HG03045 (cell line): ENCODE measurements around the gene TSPAN8.
"Not testable (repeated sequence)": the region's sequence is repeated elsewhere in the genome, so short reads cannot be mapped to it uniquely, and the experiment has no call there.

Source experiments
- ATAC-seq: cut with Tn5 transposase; IDR thresholded peaks from one replicate; pipeline ENCODE4 v1.9.1; 2021; ENCODE audit warnings: mild to moderate bottlenecking, moderate library complexity; ENCODE audit not compliant: unreplicated experiment

Gene TSPAN8

DNA sequence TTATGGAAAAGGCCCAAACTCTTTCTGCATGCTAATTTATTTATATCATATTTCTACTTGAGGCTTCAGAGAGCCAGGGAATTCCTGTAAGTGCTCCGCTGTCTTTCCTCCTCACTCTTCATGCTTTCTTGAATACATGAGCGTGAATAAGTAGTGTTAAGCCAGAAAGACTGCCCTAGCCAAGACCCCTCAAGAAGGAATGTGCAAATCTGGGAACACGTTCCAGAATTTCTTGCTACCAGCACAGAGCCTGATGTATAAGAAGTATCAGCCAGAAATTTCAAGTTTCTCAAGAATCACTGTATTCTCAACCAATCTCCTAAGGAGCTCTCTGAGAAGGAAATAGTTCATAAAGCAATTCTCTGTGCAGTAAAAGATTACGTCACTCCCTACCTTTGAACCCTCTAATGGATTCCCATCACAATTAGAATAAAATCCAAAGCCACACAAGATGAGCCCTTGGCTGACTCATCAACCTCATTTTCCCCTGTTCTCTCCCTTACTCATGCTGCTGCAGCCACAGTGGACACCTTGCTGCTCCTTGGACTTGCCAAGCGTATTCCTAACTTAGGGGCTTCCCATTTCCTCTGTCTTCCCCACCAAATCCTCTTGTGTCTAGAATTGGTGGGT is 6.9 kb upstream of the TSPAN8 start:
- ATAC-seq = no peak

DNA sequence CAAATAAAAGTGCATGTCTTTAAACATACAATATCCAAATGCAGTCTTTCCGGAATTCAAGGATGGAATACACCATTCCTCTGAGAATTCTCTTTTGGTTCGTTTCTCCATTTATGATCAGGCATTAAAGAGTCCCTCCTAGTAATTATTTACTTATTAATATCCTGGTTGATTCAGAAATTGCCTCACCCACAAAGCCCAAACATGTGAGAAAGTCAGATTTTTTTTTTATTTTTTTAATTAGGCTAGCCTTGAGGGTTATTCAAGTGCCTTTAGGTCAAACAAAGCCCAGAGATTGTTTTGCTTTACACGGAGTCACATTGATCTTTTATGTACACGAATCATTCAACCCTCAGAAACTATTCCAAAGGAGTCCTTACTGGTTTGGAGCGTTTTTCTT is 6.4 kb upstream of the TSPAN8 start:
- no peak for ATAC-seq

DNA sequence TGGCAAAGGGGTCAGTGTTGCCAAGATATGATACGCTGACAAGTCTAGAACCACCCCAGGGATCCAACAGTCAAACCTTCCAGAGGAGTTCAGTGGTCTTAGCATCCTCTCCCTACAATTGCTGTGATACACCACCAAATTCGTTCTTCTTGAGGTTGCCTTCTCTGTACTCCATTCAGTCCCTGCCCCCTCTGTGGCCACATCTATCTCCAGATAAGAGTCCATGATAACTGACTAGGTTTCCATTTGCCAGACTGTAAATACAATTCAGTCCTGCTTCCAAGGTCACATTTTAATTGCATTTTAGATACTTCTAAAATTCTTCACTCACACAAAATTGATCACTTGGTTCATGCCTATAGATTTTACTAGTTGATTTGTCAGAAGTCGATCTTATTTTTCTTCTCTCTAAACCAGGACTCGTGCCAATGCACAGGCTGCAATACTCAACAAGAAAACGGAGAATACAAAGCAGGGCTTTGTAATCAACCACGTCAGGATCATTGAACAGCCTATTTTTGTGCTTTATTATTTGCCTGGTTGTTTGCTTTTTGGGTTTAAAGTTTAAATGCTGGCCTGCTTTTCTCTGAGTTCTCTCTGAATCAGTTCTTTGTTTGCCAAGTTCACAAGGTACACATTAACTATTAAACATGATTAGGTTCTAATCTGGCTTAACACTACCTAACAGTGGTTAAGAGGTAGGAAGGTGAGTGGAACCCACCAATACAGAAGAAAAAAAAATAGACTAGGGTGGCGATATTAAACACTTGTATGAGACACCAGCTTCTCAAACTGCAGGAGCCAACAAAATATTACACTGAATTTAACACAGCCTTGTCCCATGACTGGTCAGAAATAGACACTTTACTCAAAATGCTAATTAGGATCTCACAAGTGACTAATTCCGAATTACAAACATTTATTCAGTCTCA is 5.3 kb upstream of the TSPAN8 start:
- ATAC-seq = no peak

DNA sequence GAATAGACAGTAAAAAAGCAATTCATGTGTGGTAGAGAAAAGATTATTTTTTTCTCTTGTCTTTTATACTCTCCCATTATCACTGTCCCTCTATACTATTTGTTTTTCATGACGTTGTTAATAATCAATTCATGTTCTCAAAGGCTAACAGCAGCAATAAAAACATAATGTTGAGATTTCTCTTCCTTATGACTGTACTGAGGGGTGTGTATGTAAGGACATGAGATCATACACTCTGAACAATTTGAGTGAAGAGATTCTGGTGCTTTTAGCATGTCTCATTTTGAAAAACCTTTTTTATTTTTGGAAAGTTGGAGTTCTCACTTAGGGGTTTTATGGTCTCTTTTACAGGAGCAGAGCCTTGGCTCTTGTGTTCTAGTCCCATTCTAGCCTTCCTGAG is 3.8 kb upstream of the TSPAN8 start:
- no peak for ATAC-seq

- no peak for ATAC-seq
Measured at GRCh38 chr12:71160585-71160984, 2.8 kb upstream of the TSPAN8 start.

- ATAC-seq = no peak
Measured at GRCh38 chr12:71159878-71160277, 2.1 kb upstream of the TSPAN8 start.

DNA sequence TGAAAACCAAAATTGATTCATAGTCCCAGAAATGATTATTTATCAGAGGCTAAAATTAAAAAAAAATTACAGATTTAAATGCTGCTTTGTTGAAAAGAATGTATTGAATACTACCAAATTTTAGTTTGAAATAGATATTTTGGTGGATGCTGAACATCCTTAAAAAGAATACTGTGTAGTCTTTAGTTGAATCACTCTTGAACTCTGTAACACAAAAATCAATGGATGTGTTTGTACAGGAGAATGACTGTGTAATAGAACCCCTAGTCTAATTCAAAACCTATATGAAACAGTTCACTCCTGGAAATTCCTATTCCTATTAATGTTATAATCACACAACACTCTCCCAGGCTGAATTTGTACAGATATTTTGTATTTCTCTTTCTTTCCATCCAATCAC is 1.5 kb upstream of the TSPAN8 start:
- no peak for ATAC-seq

DNA sequence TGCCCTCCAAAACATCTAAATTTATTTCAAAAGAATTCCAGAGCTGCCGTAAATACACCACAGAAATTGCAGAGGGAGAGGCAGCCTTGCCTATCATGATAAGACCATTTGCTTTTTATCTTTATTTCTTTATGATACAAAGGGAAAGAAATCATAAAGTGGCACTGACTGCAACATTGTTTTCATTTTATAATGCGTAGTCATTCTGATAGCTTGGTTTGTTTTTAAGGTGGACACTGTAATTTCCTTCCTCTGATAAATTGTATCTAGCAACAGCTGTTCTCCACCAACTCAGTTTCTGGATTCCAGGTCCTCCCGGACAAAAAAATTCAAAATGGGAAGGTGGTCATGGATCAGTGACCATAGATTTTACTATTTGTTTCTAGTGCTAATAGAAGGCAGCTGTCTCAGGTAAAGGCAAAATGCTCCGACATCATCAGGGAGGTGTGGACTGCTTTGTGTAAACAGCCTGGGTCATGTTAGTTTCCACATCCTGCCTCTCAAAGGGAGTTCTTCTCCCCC is 623 bp upstream of the TSPAN8 start:
- no peak for ATAC-seq

GRCh38 chr12:71155225-71155624 is 2.6 kb downstream of the TSPAN8 start:
- ATAC-seq = no peak

GRCh38 chr12:71152851-71153250 is 4.9 kb downstream of the TSPAN8 start:
- no peak for ATAC-seq

DNA sequence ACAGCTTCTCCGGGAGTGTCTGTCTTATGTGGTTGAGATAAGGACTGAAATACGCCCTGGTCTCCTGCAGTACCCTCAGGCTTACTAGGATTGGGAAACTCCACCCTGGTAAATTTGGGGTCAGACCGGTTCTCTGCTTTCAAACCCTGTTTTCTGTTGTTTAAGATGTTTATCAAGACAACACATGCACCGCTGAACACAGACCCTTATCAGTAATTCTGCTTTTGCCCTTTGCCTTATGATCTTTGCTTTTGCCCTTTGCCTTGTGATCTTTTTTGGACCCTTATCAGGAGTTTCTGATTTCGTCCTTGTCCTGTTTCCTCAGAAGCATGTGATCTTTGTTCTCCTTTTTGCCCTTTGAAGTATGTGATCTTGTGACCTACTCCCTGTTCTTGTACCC is 7.8 kb downstream of the TSPAN8 start:
- ATAC-seq = not testable (repeated sequence)

GRCh38 chr12:71144682-71145081 is 13.1 kb downstream of the TSPAN8 start:
- ATAC-seq = no peak

GRCh38 chr12:71142956-71143355 is 14.8 kb downstream of the TSPAN8 start:
- no peak for ATAC-seq

GRCh38 chr12:71142016-71142415 is 15.8 kb downstream of the TSPAN8 start:
- no peak for ATAC-seq

DNA sequence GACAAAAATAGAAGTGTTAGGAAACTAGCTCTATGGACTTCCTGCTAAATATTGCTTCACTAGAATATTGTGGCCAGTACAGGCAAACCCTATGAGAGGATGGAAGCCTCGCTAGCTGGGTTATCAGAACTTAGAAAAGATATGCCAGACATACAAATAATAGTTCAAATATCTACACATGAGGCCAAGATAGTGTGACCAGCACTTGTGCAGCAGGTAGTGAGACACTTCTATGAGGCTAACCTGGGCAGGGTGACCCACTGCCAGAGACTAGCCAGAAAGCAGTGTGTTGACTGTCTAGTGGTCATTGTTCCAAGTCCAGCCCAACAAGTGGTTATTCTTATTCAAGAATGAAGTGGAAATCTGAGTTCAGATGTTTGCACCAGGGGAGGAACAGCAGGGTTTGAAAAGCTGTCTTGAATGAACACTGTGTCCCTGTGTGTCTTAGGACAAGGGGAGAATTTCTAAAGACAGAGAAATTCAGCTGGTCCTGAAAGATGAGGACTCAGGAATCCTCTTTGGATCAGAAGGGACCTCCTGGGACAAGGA is 16.3 kb downstream of the TSPAN8 start:
- no peak for ATAC-seq

DNA sequence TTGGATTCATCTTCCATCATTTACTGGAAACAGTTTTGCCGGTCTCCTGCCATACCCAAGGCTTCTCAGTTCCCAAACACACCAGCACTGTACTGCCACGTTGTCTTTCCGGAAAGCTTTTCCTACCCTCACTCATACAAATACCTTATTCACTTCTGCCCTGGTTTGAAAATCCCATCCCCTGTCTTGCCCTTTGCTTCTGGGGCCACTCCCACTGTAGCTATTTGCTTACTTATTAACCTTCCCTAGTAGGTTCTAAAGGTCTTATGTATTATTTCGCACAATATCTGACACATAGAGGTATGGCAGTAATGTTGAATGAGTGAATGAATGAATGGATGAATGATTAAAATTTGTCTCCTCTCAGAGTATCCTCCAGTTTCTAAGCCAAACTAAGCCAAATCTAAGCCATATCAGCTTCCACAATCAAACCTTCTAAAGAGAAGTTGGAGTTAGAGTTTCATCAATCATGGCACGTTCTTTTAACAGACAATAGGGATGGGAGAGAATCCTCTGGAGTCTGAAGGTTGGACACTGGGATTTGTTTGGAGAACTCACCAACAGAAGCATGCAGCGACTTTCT is 18.6 kb downstream of the TSPAN8 start:
- ATAC-seq = no peak

DNA sequence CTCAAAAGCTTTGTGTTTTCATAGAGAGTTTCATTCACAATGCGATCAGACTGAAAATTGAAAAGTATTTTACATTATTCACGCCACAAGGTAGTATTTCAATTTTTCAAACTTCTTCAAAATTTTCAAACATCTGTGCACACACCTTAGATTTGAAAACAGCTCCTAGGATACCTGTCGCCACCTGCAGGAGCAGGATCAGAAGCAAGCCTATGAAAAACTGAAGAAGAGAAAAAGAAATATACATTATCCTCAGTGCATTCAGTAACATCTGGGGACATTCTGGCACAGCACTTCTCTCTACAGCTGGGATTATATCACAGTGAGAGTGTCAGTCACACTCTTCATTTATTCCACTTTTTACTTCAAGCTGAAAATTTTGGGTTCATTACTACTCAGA is 19.8 kb downstream of the TSPAN8 start:
- ATAC-seq = no peak

GRCh38 chr12:71135812-71136176 is 22.0 kb downstream of the TSPAN8 start:
- no peak for ATAC-seq

- no peak for ATAC-seq
Measured at GRCh38 chr12:71135077-71135811, 22.6 kb downstream of the TSPAN8 start.

DNA sequence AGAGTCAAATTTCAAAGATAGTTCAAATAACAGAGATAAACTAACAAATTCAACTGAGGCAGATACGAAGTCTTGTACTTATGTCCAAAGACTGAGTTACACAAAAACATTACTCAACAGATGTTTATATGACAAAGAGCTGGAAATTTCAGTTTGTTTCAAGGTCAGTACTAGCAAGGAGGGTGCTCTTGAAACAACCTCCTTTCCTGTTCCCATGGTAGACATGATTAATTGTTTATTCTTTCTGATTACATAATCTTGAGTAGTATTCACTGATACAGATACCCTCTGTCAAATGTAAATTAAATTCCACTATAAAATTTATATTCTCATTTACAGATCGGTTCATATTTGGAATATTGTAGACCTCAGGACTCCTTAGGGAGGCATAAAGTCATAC is 23.4 kb downstream of the TSPAN8 start:
- no peak for ATAC-seq

- ATAC-seq = no peak
Measured at GRCh38 chr12:71130521-71131069, 27.2 kb downstream of the TSPAN8 start.
